GM23338 (cell line): ENCODE measurements around the gene ACOT13. TPM values are rescaled to one million over a fixed set of nuclear protein-coding genes. Genes with fewer than 3 reads are reported as not detected.

ENCODE experiments used
- ATAC-seq: fragments of 200-7000 bp; cut with Tn5 transposase; 3 replicates; pipeline ENCODE4 v1.9.1; 2020
- DNase-seq: peaks from one replicate; pipeline ENCODE4 v3.0.0-alpha.2; 2015; ENCODE audit warnings: low spot score
- H2AFZ ChIP-seq: fragments of 200-600 bp; sonication (generic); 2 replicates; pipeline ENCODE4 v1.8.0; 2016; ENCODE audit warnings: antibody characterized with exemption, mild to moderate bottlenecking, moderate library complexity
- H3F3A ChIP-seq: fragments of 200-600 bp; sonication (generic); replicated peaks from 2 replicates; pipeline ENCODE4 v1.8.0; 2017; ENCODE audit warnings: antibody characterized with exemption, mixed run types, low read depth
- H3K27ac ChIP-seq: fragments of 200-600 bp; sonication (generic); 2 replicates; pipeline ENCODE4 v1.6.1; 2016; ENCODE audit warnings: low read depth
- H3K27me3 ChIP-seq: fragments of 200-600 bp; sonication (generic); 2 replicates; pipeline ENCODE4 v1.8.0; 2016; ENCODE audit warnings: mild to moderate bottlenecking, mixed run types, moderate library complexity; ENCODE audit not compliant: insufficient read depth
- H3K36me3 ChIP-seq: fragments of 200-600 bp; sonication (generic); 2 replicates; pipeline ENCODE4 v1.8.0; 2016; ENCODE audit warnings: mild to moderate bottlenecking; ENCODE audit not compliant: insufficient read depth
- H3K4me1 ChIP-seq: fragments of 200-600 bp; sonication (generic); 2 replicates; pipeline ENCODE4 v1.8.0; 2016; ENCODE audit warnings: mild to moderate bottlenecking, moderate library complexity; ENCODE audit not compliant: insufficient read depth
- H3K4me2 ChIP-seq: fragments of 200-600 bp; sonication (generic); 2 replicates; pipeline ENCODE4 v1.7.1; 2017; ENCODE audit warnings: mixed run types
- H3K4me3 ChIP-seq: fragments of 200-600 bp; sonication (generic); 2 replicates; pipeline ENCODE4 v1.6.1; 2016; ENCODE audit warnings: mixed run types
- H3K79me2 ChIP-seq: fragments of 200-600 bp; sonication (generic); replicated peaks from 2 replicates; pipeline ENCODE4 v1.8.0; 2017; ENCODE audit warnings: mild to moderate bottlenecking; ENCODE audit not compliant: insufficient read depth
- H3K9me2 ChIP-seq: fragments of 200-600 bp; sonication (generic); 2 replicates; pipeline ENCODE4 v1.8.0; 2017; ENCODE audit not compliant: insufficient read depth
- H4K20me1 ChIP-seq: fragments of 200-600 bp; sonication (generic); replicated peaks from 2 replicates; pipeline ENCODE4 v1.8.0; 2017; ENCODE audit warnings: mild to moderate bottlenecking; ENCODE audit not compliant: insufficient read depth
- H3K27ac Mint-ChIP-seq: 2 replicates; pipeline ENCODE4 v1.8.0; 2020; ENCODE audit warnings: inconsistent platforms, mild to moderate bottlenecking, moderate library complexity, mixed read lengths
- H3K27me3 Mint-ChIP-seq: 3 replicates; pipeline ENCODE4 v1.8.0; 2022; ENCODE audit warnings: low read depth, mild to moderate bottlenecking, moderate library complexity, mixed read lengths, inconsistent platforms; ENCODE audit not compliant: insufficient read depth, poor library complexity
- H3K36me3 Mint-ChIP-seq: 3 replicates; pipeline ENCODE4 v1.8.0; 2021; ENCODE audit warnings: low read depth, mild to moderate bottlenecking, inconsistent platforms, moderate library complexity, mixed read lengths
- H3K4me1 Mint-ChIP-seq: 3 replicates; pipeline ENCODE4 v1.8.0; 2020; ENCODE audit warnings: mild to moderate bottlenecking, inconsistent platforms, mixed read lengths
- H3K4me3 Mint-ChIP-seq: 3 replicates; pipeline ENCODE4 v1.8.0; 2021; ENCODE audit warnings: moderate library complexity, mild to moderate bottlenecking, inconsistent platforms, mixed read lengths
- H3K9me3 Mint-ChIP-seq: 3 replicates; pipeline ENCODE4 v1.8.0; 2020; ENCODE audit warnings: moderate library complexity, mild to moderate bottlenecking, inconsistent platforms, mixed read lengths
- CREB1 ChIP-seq: fragments of 250-450 bp; sonication (Bioruptor Pico); IDR thresholded peaks from 2 replicates; pipeline ENCODE4 v1.5.0; 2020; ENCODE audit warnings: low read depth, mild to moderate bottlenecking, moderate library complexity
- EZH2 ChIP-seq: fragments of 200-600 bp; sonication (generic); IDR thresholded peaks from one replicate; pipeline ENCODE4 v1.8.0; 2017; ENCODE audit warnings: antibody characterized with exemption, mild to moderate bottlenecking, low read depth; ENCODE audit not compliant: unreplicated experiment
- EZH2phosphoT487 ChIP-seq: fragments of 200-600 bp; sonication (generic); IDR thresholded peaks from one replicate; pipeline ENCODE4 v1.8.1; 2018; ENCODE audit warnings: antibody characterized with exemption; ENCODE audit not compliant: unreplicated experiment
- JUNB ChIP-seq: IDR thresholded peaks from one replicate; pipeline ENCODE4 v1.6.1; 2016; ENCODE audit warnings: antibody characterized with exemption; ENCODE audit not compliant: unreplicated experiment
- NANOG ChIP-seq: IDR thresholded peaks from 2 replicates; pipeline ENCODE4 v1.6.1; 2016; ENCODE audit warnings: antibody characterized with exemption, borderline replicate concordance
- POLR2AphosphoS5 ChIP-seq: IDR thresholded peaks from 2 replicates; pipeline ENCODE4 v1.6.1; 2016; ENCODE audit warnings: antibody characterized with exemption, low read depth
- STAT1 ChIP-seq: IDR thresholded peaks from one replicate; pipeline ENCODE4 v1.6.1; 2016; ENCODE audit warnings: antibody characterized with exemption; ENCODE audit not compliant: unreplicated experiment
- ZNF114 ChIP-seq: fragments of 250-450 bp; sonication (Bioruptor Pico); IDR thresholded peaks from 2 replicates; pipeline ENCODE4 v1.5.0; 2020; ENCODE audit warnings: mild to moderate bottlenecking, moderate library complexity
- ZNF331 ChIP-seq: fragments of 250-450 bp; sonication (Bioruptor Pico); IDR thresholded peaks from 2 replicates; pipeline ENCODE4 v1.5.0; 2020; ENCODE audit warnings: low read depth, mild to moderate bottlenecking, moderate library complexity
- polyA plus RNA-seq: library from polyadenylated mRNA; unstranded; fragments of >200 nt; fragmentation: Nextera tagmentation; extraction: Ambion mirVana; gene quantifications from 2 replicates; pipeline ENCODE4 v1.2.1, GENCODE V29; 2016
- total RNA-seq: library from RNA; depleted of rRNA; stranded (reverse); fragments of >200 nt; shearing (Covaris generic); gene quantifications from 2 replicates; pipeline ENCODE4 v1.2.3, GENCODE V29; 2014
- TF ChIP-seq, protein P1 (sequence below): IDR thresholded peaks from one replicate; pipeline ENCODE4 v1.6.1; 2018; ENCODE audit warnings: antibody characterized with exemption; ENCODE audit not compliant: unreplicated experiment
- TF ChIP-seq, protein P2 (sequence below): fragments of 250-450 bp; sonication (Bioruptor Pico); IDR thresholded peaks from 2 replicates; pipeline ENCODE4 v1.5.0; 2020; ENCODE audit warnings: mild to moderate bottlenecking, moderate library complexity
- TF ChIP-seq, protein P3 (sequence below), 2 experiments: fragments of 200-600 bp in 1 of 2; sonication (generic) in 1 of 2; conservative IDR thresholded peaks; 2 replicates each; pipeline versions ENCODE4 v1.5.1 to v1.6.1; 2016 to 2017; ENCODE audit warnings: antibody characterized with exemption in 2 of 2, low read depth in 2 of 2, mild to moderate bottlenecking in 2 of 2, moderate library complexity in 1 of 2
- TF ChIP-seq, protein P4 (sequence below): IDR thresholded peaks from 2 replicates; pipeline ENCODE4 v1.6.1; 2016; ENCODE audit warnings: antibody characterized with exemption

The ACOT13 gene
- total and polyA plus RNA-seq, 2 experiments from 2014 or later = 17.8 to 175 TPM

DNA sequence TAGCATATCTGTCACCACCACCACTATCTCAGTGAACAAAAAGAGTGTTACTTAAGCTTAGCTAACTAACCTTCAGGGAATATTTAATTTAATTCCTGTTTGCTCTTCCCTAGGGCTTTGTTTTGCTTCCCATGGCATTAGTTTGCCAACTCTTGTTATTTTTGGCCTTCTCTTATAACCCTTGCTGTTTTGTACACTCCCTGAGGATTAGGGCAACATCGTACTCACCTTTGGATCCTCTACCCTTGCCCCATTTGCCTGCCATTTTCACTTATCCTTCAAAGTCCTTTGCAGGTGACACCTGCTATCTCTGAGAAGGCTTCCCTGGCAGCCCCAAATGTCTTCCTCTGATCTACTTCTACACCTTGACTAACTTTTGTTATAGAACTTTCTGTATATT lies 23.7 kb downstream of the ACOT13 start:
- Mint-ChIP-seq H3K27ac (no peak overlapping the region), H3K27me3 (no peaks in the 10 kb centered on the region), H3K9me3 (no peaks in the 10 kb centered on the region), H3K36me3 (peaks cover 16% of the 10 kb centered on the region), H3K4me3 (no peak overlapping the region), H3K4me1 (peaks cover 18% of the 10 kb centered on the region)
- no peaks in the 10 kb centered on the region; the same call in 1 of the 2 replicates for H4K20me1 ChIP-seq
- no peak overlapping the region for H3K4me3 ChIP-seq
- no peaks in the 10 kb centered on the region for H3K9me2 ChIP-seq
- no peaks in the 10 kb centered on the region for H3K27me3 ChIP-seq
- no peaks in the 10 kb centered on the region; the same call in 1 of the 2 replicates for H3K36me3 ChIP-seq
- TF ChIP-seq POLR2AphosphoS5 = no peak
- TF ChIP-seq JUNB = no peak
- no peak for TF ChIP-seq CREB1 (CRISPR knock-in tag)
- TF ChIP-seq EZH2phosphoT487 = no peak
- no peak for TF ChIP-seq ZNF114 (CRISPR knock-in tag)
- TF ChIP-seq, protein P1, sequence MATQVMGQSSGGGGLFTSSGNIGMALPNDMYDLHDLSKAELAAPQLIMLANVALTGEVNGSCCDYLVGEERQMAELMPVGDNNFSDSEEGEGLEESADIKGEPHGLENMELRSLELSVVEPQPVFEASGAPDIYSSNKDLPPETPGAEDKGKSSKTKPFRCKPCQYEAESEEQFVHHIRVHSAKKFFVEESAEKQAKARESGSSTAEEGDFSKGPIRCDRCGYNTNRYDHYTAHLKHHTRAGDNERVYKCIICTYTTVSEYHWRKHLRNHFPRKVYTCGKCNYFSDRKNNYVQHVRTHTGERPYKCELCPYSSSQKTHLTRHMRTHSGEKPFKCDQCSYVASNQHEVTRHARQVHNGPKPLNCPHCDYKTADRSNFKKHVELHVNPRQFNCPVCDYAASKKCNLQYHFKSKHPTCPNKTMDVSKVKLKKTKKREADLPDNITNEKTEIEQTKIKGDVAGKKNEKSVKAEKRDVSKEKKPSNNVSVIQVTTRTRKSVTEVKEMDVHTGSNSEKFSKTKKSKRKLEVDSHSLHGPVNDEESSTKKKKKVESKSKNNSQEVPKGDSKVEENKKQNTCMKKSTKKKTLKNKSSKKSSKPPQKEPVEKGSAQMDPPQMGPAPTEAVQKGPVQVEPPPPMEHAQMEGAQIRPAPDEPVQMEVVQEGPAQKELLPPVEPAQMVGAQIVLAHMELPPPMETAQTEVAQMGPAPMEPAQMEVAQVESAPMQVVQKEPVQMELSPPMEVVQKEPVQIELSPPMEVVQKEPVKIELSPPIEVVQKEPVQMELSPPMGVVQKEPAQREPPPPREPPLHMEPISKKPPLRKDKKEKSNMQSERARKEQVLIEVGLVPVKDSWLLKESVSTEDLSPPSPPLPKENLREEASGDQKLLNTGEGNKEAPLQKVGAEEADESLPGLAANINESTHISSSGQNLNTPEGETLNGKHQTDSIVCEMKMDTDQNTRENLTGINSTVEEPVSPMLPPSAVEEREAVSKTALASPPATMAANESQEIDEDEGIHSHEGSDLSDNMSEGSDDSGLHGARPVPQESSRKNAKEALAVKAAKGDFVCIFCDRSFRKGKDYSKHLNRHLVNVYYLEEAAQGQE = no peak
- TF ChIP-seq, protein P2, sequence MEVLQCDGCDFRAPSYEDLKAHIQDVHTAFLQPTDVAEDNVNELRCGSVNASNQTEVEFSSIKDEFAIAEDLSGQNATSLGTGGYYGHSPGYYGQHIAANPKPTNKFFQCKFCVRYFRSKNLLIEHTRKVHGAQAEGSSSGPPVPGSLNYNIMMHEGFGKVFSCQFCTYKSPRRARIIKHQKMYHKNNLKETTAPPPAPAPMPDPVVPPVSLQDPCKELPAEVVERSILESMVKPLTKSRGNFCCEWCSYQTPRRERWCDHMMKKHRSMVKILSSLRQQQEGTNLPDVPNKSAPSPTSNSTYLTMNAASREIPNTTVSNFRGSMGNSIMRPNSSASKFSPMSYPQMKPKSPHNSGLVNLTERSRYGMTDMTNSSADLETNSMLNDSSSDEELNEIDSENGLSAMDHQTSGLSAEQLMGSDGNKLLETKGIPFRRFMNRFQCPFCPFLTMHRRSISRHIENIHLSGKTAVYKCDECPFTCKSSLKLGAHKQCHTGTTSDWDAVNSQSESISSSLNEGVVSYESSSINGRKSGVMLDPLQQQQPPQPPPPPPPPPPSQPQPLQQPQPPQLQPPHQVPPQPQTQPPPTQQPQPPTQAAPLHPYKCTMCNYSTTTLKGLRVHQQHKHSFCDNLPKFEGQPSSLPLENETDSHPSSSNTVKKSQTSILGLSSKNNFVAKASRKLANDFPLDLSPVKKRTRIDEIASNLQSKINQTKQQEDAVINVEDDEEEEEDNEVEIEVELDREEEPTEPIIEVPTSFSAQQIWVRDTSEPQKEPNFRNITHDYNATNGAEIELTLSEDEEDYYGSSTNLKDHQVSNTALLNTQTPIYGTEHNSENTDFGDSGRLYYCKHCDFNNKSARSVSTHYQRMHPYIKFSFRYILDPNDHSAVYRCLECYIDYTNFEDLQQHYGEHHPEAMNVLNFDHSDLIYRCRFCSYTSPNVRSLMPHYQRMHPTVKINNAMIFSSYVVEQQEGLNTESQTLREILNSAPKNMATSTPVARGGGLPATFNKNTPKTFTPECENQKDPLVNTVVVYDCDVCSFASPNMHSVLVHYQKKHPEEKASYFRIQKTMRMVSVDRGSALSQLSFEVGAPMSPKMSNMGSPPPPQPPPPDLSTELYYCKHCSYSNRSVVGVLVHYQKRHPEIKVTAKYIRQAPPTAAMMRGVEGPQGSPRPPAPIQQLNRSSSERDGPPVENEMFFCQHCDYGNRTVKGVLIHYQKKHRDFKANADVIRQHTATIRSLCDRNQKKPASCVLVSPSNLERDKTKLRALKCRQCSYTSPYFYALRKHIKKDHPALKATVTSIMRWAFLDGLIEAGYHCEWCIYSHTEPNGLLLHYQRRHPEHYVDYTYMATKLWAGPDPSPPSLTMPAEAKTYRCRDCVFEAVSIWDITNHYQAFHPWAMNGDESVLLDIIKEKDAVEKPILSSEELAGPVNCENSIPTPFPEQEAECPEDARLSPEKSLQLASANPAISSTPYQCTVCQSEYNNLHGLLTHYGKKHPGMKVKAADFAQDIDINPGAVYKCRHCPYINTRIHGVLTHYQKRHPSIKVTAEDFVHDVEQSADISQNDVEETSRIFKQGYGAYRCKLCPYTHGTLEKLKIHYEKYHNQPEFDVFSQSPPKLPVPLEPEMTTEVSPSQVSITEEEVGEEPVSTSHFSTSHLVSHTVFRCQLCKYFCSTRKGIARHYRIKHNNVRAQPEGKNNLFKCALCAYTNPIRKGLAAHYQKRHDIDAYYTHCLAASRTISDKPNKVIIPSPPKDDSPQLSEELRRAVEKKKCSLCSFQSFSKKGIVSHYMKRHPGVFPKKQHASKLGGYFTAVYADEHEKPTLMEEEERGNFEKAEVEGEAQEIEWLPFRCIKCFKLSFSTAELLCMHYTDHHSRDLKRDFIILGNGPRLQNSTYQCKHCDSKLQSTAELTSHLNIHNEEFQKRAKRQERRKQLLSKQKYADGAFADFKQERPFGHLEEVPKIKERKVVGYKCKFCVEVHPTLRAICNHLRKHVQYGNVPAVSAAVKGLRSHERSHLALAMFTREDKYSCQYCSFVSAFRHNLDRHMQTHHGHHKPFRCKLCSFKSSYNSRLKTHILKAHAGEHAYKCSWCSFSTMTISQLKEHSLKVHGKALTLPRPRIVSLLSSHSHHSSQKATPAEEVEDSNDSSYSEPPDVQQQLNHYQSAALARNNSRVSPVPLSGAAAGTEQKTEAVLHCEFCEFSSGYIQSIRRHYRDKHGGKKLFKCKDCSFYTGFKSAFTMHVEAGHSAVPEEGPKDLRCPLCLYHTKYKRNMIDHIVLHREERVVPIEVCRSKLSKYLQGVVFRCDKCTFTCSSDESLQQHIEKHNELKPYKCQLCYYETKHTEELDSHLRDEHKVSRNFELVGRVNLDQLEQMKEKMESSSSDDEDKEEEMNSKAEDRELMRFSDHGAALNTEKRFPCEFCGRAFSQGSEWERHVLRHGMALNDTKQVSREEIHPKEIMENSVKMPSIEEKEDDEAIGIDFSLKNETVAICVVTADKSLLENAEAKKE (CRISPR knock-in tag) = no peak
- TF ChIP-seq STAT1 = no peak
- TF ChIP-seq NANOG = no peak
- TF ChIP-seq, protein P3, sequence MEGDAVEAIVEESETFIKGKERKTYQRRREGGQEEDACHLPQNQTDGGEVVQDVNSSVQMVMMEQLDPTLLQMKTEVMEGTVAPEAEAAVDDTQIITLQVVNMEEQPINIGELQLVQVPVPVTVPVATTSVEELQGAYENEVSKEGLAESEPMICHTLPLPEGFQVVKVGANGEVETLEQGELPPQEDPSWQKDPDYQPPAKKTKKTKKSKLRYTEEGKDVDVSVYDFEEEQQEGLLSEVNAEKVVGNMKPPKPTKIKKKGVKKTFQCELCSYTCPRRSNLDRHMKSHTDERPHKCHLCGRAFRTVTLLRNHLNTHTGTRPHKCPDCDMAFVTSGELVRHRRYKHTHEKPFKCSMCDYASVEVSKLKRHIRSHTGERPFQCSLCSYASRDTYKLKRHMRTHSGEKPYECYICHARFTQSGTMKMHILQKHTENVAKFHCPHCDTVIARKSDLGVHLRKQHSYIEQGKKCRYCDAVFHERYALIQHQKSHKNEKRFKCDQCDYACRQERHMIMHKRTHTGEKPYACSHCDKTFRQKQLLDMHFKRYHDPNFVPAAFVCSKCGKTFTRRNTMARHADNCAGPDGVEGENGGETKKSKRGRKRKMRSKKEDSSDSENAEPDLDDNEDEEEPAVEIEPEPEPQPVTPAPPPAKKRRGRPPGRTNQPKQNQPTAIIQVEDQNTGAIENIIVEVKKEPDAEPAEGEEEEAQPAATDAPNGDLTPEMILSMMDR (conservative IDR thresholded peaks at IDR 0.05; ENCODE audit: low read depth in 2 of 2) = no peak
- TF ChIP-seq, protein P4, sequence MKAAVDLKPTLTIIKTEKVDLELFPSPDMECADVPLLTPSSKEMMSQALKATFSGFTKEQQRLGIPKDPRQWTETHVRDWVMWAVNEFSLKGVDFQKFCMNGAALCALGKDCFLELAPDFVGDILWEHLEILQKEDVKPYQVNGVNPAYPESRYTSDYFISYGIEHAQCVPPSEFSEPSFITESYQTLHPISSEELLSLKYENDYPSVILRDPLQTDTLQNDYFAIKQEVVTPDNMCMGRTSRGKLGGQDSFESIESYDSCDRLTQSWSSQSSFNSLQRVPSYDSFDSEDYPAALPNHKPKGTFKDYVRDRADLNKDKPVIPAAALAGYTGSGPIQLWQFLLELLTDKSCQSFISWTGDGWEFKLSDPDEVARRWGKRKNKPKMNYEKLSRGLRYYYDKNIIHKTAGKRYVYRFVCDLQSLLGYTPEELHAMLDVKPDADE = no peak
- TF ChIP-seq EZH2 = no peak
- no peak for TF ChIP-seq ZNF331 (CRISPR knock-in tag)
- ATAC-seq (no peak), DNase-seq (no peak)
- peaks cover 7% of the 10 kb centered on the region for H3K79me2 ChIP-seq
- H2AFZ ChIP-seq = no peak overlapping the region
- no peak overlapping the region for H3K27ac ChIP-seq
- H3K4me2 ChIP-seq = no peak overlapping the region
- no peaks in the 10 kb centered on the region for H3F3A ChIP-seq
- H3K4me1 ChIP-seq = no peaks in the 10 kb centered on the region
